ENCODE data around the gene ACTN3.

Gene ACTN3

GRCh38 chr11:66545701-66546367 lies 869 bp upstream of the ACTN3 start, which contains the start of gene ZDHHC24:
TSS of gene ZDHHC24 (minus strand) at chr11:66546048. CDS start at chr11:66546003, 45 bp downstream.
- no peak within 1 kb of the TSS for H3K27ac ChIP-seq (ENCODE audit: low read depth, low read length)
- H3K56ac ChIP-seq (ENCODE audit: low read length), result peak within 1 kb of the TSS; percentile 94
- peak within 1 kb of the TSS; percentile 7 for H4K8ac ChIP-seq (ENCODE audit: low read depth, low read length)
- H3K79me1 ChIP-seq (ENCODE audit: low read length), result no peaks in the 10 kb centered on the region
- no peaks in the 10 kb centered on the region for H3K36me3 ChIP-seq (ENCODE audit: control insufficient read depth, insufficient read depth, low read length)
- peak within 1 kb of the TSS; percentile 78 for H3K4me2 ChIP-seq (ENCODE audit: low read length)
- H2AK5ac ChIP-seq (ENCODE audit: low read length), result no peak within 1 kb of the TSS
- peak within 1 kb of the TSS; percentile 93 for H3K9ac ChIP-seq (ENCODE audit: low read length)
- H3K4ac ChIP-seq (ENCODE audit: low read depth, low read length), result peak within 1 kb of the TSS; percentile 8
- no peak within 1 kb of the TSS for H2BK15ac ChIP-seq (replicated peaks; ENCODE audit: low read depth)
- H2BK120ac ChIP-seq (ENCODE audit: low read depth, low read length), result no peak within 1 kb of the TSS
- DNase-seq, result peak; percentile 98
- no peaks in the 10 kb centered on the region for H3K79me2 ChIP-seq (ENCODE audit: control insufficient read depth, insufficient read depth, low read length)
- no peak within 1 kb of the TSS for H4K5ac ChIP-seq (ENCODE audit: low read length)
- no peak within 1 kb of the TSS for H3K23ac ChIP-seq (ENCODE audit: low read length)
- no peak within 1 kb of the TSS for H2BK5ac ChIP-seq (ENCODE audit: low read length)
- peak within 1 kb of the TSS; percentile 81 for H3K4me3 ChIP-seq (ENCODE audit: low read length)
- no peaks in the 10 kb centered on the region for H3K27me3 ChIP-seq (ENCODE audit: insufficient read depth, low read length, poor library complexity)
- peak within 1 kb of the TSS; percentile 62 for H3K18ac ChIP-seq (ENCODE audit: low read length)
- H3K4me1 ChIP-seq (ENCODE audit: control insufficient read depth, low read depth, low read length), result no peaks in the 10 kb centered on the region
- no CpG with 5 or more reads among the region's 71 CpGs for WGBS (ENCODE audit: extremely low coverage, insufficient coverage, low lambda C conversion rate)

- no peak overlapping the region for H3K27ac ChIP-seq (ENCODE audit: low read depth, low read length)
- H3K4ac ChIP-seq (ENCODE audit: low read depth, low read length), result no peak overlapping the region
- DNase-seq, result peak; percentile 38
- no peaks in the 10 kb centered on the region for H3K79me1 ChIP-seq (ENCODE audit: low read length)
- H3K4me1 ChIP-seq (ENCODE audit: control insufficient read depth, low read depth, low read length), result no peaks in the 10 kb centered on the region
- no peak overlapping the region for H4K5ac ChIP-seq (ENCODE audit: low read length)
- no peak overlapping the region for H2BK120ac ChIP-seq (ENCODE audit: low read depth, low read length)
- no peak overlapping the region for H2BK5ac ChIP-seq (ENCODE audit: low read length)
- no peak overlapping the region for H3K23ac ChIP-seq (ENCODE audit: low read length)
- H4K8ac ChIP-seq (ENCODE audit: low read depth, low read length), result no peak overlapping the region
- no peak overlapping the region for H3K18ac ChIP-seq (ENCODE audit: low read length)
- H3K56ac ChIP-seq (ENCODE audit: low read length), result peak overlapping the region; percentile 7
- H3K4me3 ChIP-seq (ENCODE audit: low read length), result no peak overlapping the region
- no peak overlapping the region for H2BK15ac ChIP-seq (replicated peaks; ENCODE audit: low read depth)
- no peak overlapping the region for H3K4me2 ChIP-seq (ENCODE audit: low read length)
- no peaks in the 10 kb centered on the region for H3K27me3 ChIP-seq (ENCODE audit: insufficient read depth, low read length, poor library complexity)
- no CpG with 5 or more reads among the region's 18 CpGs for WGBS (ENCODE audit: extremely low coverage, insufficient coverage, low lambda C conversion rate)
- no peaks in the 10 kb centered on the region for H3K79me2 ChIP-seq (ENCODE audit: control insufficient read depth, insufficient read depth, low read length)
- no peak overlapping the region for H2AK5ac ChIP-seq (ENCODE audit: low read length)
- H3K36me3 ChIP-seq (ENCODE audit: control insufficient read depth, insufficient read depth, low read length), result no peaks in the 10 kb centered on the region
- H3K9ac ChIP-seq (ENCODE audit: low read length), result no peak overlapping the region
Measured at GRCh38 chr11:66546966-66547661, 411 bp downstream of the ACTN3 start.

GRCh38 chr11:66547662-66548009 lies 933 bp downstream of the ACTN3 start:
- no peak overlapping the region for H3K4ac ChIP-seq (ENCODE audit: low read depth, low read length)
- H3K18ac ChIP-seq (ENCODE audit: low read length), result no peak overlapping the region
- H2BK120ac ChIP-seq (ENCODE audit: low read depth, low read length), result no peak overlapping the region
- H3K27ac ChIP-seq (ENCODE audit: low read depth, low read length), result no peak overlapping the region
- no peak overlapping the region for H3K23ac ChIP-seq (ENCODE audit: low read length)
- no peak overlapping the region for H4K8ac ChIP-seq (ENCODE audit: low read depth, low read length)
- no peak overlapping the region for H3K9ac ChIP-seq (ENCODE audit: low read length)
- WGBS (ENCODE audit: extremely low coverage, insufficient coverage, low lambda C conversion rate), result no CpG with 5 or more reads among the region's 5 CpGs
- H3K4me3 ChIP-seq (ENCODE audit: low read length), result no peak overlapping the region
- H2BK5ac ChIP-seq (ENCODE audit: low read length), result no peak overlapping the region
- no peak overlapping the region for H3K4me2 ChIP-seq (ENCODE audit: low read length)
- no peaks in the 10 kb centered on the region for H3K27me3 ChIP-seq (ENCODE audit: insufficient read depth, low read length, poor library complexity)
- no peak for DNase-seq
- H2AK5ac ChIP-seq (ENCODE audit: low read length), result no peak overlapping the region
- H3K36me3 ChIP-seq (ENCODE audit: control insufficient read depth, insufficient read depth, low read length), result no peaks in the 10 kb centered on the region
- H3K4me1 ChIP-seq (ENCODE audit: control insufficient read depth, low read depth, low read length), result no peaks in the 10 kb centered on the region
- no peaks in the 10 kb centered on the region for H3K79me2 ChIP-seq (ENCODE audit: control insufficient read depth, insufficient read depth, low read length)
- no peak overlapping the region for H3K56ac ChIP-seq (ENCODE audit: low read length)
- H3K79me1 ChIP-seq (ENCODE audit: low read length), result no peaks in the 10 kb centered on the region
- H4K5ac ChIP-seq (ENCODE audit: low read length), result no peak overlapping the region
- no peak overlapping the region for H2BK15ac ChIP-seq (replicated peaks; ENCODE audit: low read depth)

GRCh38 chr11:66548041-66548440 lies 1.3 kb downstream of the ACTN3 start:
- Histone ChIP-seq H3K79me1 (ENCODE audit: low read length) (no peaks in the 10 kb centered on the region), H3K56ac (ENCODE audit: low read length) (no peak overlapping the region), H3K4ac (ENCODE audit: low read depth, low read length) (no peak overlapping the region), H3K4me1 (ENCODE audit: control insufficient read depth, low read depth, low read length) (no peaks in the 10 kb centered on the region), H3K9ac (ENCODE audit: low read length) (no peak overlapping the region), H3K79me2 (ENCODE audit: control insufficient read depth, insufficient read depth, low read length) (no peaks in the 10 kb centered on the region), H3K4me3 (ENCODE audit: low read length) (no peak overlapping the region), H3K23ac (ENCODE audit: low read length) (no peak overlapping the region), H3K36me3 (ENCODE audit: control insufficient read depth, insufficient read depth, low read length) (no peaks in the 10 kb centered on the region), H2BK5ac (ENCODE audit: low read length) (no peak overlapping the region), H3K18ac (ENCODE audit: low read length) (no peak overlapping the region), H2BK15ac (replicated peaks; ENCODE audit: low read depth) (no peak overlapping the region), H2AK5ac (ENCODE audit: low read length) (no peak overlapping the region), H3K27ac (ENCODE audit: low read depth, low read length) (no peak overlapping the region), H3K27me3 (ENCODE audit: insufficient read depth, low read length, poor library complexity) (no peaks in the 10 kb centered on the region), H3K4me2 (ENCODE audit: low read length) (no peak overlapping the region), H4K5ac (ENCODE audit: low read length) (no peak overlapping the region), H2BK120ac (ENCODE audit: low read depth, low read length) (no peak overlapping the region), H4K8ac (ENCODE audit: low read depth, low read length) (no peak overlapping the region)
- WGBS (ENCODE audit: extremely low coverage, insufficient coverage, low lambda C conversion rate), result no CpG with 5 or more reads among the region's 11 CpGs
- DNase-seq, result no peak

DNA sequence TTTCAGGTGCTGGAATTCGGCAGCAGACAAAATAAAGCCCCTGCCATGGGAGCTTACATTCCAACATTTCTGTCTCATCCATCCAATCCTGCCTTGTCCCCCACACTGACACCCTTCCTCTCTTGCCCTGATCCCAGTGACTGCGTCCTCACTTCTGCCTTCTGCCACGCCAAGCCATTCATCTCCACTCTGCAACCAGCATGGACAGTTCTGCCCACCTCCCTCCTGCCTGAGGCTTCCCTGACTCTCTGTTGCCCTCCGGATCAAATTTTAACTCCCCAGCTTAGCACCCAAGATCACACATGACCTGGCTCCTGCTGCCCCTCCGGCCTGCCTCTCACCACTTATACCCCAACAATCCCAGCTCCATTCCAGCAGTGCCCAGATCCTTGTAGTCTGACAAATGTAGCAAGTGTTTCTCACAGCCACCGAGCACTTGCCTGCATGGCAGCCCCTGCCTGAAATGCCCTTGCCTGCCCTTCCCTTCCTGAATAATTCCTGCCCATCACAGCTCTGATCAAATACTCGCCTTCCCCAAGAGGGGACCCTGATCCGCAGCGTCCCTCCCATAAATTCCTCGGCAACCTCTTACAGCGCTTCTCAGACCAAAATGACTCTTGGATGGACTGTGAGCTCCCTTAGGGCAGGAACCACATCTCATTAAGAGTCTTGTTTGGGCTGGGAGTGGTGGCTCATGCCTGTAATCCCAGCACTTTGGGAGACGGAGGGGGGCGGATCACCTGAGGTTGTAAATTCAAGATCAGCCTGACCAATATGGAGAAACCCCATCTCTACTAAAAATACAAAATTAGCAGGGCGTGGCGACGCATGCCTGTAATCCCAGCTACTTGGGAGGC lies 2.3 kb downstream of the ACTN3 start:
- Histone ChIP-seq H2BK15ac (replicated peaks; ENCODE audit: low read depth) (no peak overlapping the region), H3K27me3 (ENCODE audit: insufficient read depth, low read length, poor library complexity) (no peaks in the 10 kb centered on the region)
- peak; percentile 27 for DNase-seq

More for the DNA sequence above, 2.3 kb downstream of the ACTN3 start:
- Histone ChIP-seq H3K79me2 (ENCODE audit: control insufficient read depth, insufficient read depth, low read length) (no peaks in the 10 kb centered on the region), H3K9ac (ENCODE audit: low read length) (no peak overlapping the region), H3K56ac (ENCODE audit: low read length) (no peak overlapping the region), H3K4me3 (ENCODE audit: low read length) (no peak overlapping the region), H3K4me1 (ENCODE audit: control insufficient read depth, low read depth, low read length) (no peaks in the 10 kb centered on the region), H3K18ac (ENCODE audit: low read length) (no peak overlapping the region), H4K8ac (ENCODE audit: low read depth, low read length) (no peak overlapping the region), H3K36me3 (ENCODE audit: control insufficient read depth, insufficient read depth, low read length) (no peaks in the 10 kb centered on the region), H3K4me2 (ENCODE audit: low read length) (no peak overlapping the region), H2BK120ac (ENCODE audit: low read depth, low read length) (no peak overlapping the region), H2BK5ac (ENCODE audit: low read length) (no peak overlapping the region), H4K5ac (ENCODE audit: low read length) (no peak overlapping the region), H3K23ac (ENCODE audit: low read length) (no peak overlapping the region), H3K4ac (ENCODE audit: low read depth, low read length) (no peak overlapping the region), H3K27ac (ENCODE audit: low read depth, low read length) (no peak overlapping the region), H2AK5ac (ENCODE audit: low read length) (no peak overlapping the region), H3K79me1 (ENCODE audit: low read length) (no peaks in the 10 kb centered on the region)
- no CpG with 5 or more reads among the region's 16 CpGs for WGBS (ENCODE audit: extremely low coverage, insufficient coverage, low lambda C conversion rate)

All from mesendoderm (in vitro differentiated cells).